Left ventricle myocardium inferior (tissue), 1 donor: ENCODE data around the gene C1QTNF12. TPM values are rescaled to one million over a fixed set of nuclear protein-coding genes. Genes with fewer than 3 reads are reported as not detected.

Experiments
- DNase-seq: peaks from one replicate; pipeline ENCODE4 v3.0.0-alpha.2; 2020
- H3K27ac ChIP-seq: fragments of 200-600 bp; replicated peaks from 2 replicates; pipeline ENCODE4 v1.8.0; 2021
- H3K27me3 ChIP-seq: fragments of 200-600 bp; 2 replicates; pipeline ENCODE4 v1.8.0; 2021; ENCODE audit warnings: low read depth
- H3K36me3 ChIP-seq: fragments of 200-600 bp; 2 replicates; pipeline ENCODE4 v1.8.0; 2021
- H3K4me1 ChIP-seq: fragments of 200-600 bp; 2 replicates; pipeline ENCODE4 v1.8.0; 2021
- H3K4me3 ChIP-seq: fragments of 200-600 bp; 2 replicates; pipeline ENCODE4 v1.8.0; 2021; ENCODE audit warnings: mild to moderate bottlenecking, moderate library complexity
- H3K9me3 ChIP-seq: fragments of 200-600 bp; replicated peaks from 2 replicates; pipeline ENCODE4 v1.8.0; 2021
- CTCF ChIP-seq: fragments of 200-600 bp; IDR thresholded peaks from 2 replicates; pipeline ENCODE4 v1.8.0; 2021; ENCODE audit warnings: antibody characterized with exemption, mild to moderate bottlenecking, borderline replicate concordance
- intact Hi-C: fragments of 100-400 bp; cut with micrococcal nuclease; formaldehyde crosslinking; loops from one replicate; pipeline ENCODE4 v1.11.0; 2022
- total RNA-seq: library from RNA; stranded (reverse); fragmentation: NEBNext Ultra II Directional; extraction: Animal tissue kit (Norgen Biotek cat#: 25700); gene quantifications from one replicate; pipeline ENCODE4 v1.2.1, GENCODE V29; 2021
- donor health status: DM: no; HTN: yes; CAD: no; lungs with severe emphysema.

Gene C1QTNF12
- total RNA-seq, 1 donor from 2014 or later = 0.55 TPM

- peaks cover 34% of the 10 kb centered on the region for H3K27me3 ChIP-seq
- no peak for DNase-seq
- peaks cover 14% of the 10 kb centered on the region for H3K4me1 ChIP-seq
- H3K36me3 ChIP-seq = no peaks in the 10 kb centered on the region
- H3K4me3 ChIP-seq = no peak overlapping the region
- intact Hi-C loops = no loop called here
- TF ChIP-seq CTCF = no peak
- no peak overlapping the region for H3K27ac ChIP-seq
- no peaks in the 10 kb centered on the region for H3K9me3 ChIP-seq
Observed at GRCh38 chr1:1287288-1288110, 41.0 kb upstream of the C1QTNF12 start.

- H3K4me1 ChIP-seq = peaks cover 16% of the 10 kb centered on the region
- TF ChIP-seq CTCF = no peak
- no peaks in the 10 kb centered on the region for H3K36me3 ChIP-seq
- DNase-seq = no peak
- H3K27me3 ChIP-seq = peaks cover 34% of the 10 kb centered on the region
- no peaks in the 10 kb centered on the region for H3K9me3 ChIP-seq
- intact Hi-C loops = no loop called here
- H3K4me3 ChIP-seq = no peak overlapping the region
- H3K27ac ChIP-seq = no peak overlapping the region
Observed at GRCh38 chr1:1286313-1287261, 40.1 kb upstream of the C1QTNF12 start.

- no peak for DNase-seq
- TF ChIP-seq CTCF = no peak
Observed at GRCh38 chr1:1285611-1286311, 39.2 kb upstream of the C1QTNF12 start.

GRCh38 chr1:1285102-1285571, 38.6 kb upstream of the C1QTNF12 start:
- Histone ChIP-seq H3K4me3 (no peak overlapping the region), H3K9me3 (no peaks in the 10 kb centered on the region), H3K4me1 (peaks cover 11% of the 10 kb centered on the region), H3K27me3 (peaks cover 34% of the 10 kb centered on the region), H3K36me3 (no peaks in the 10 kb centered on the region), H3K27ac (no peak overlapping the region)
- TF ChIP-seq CTCF = no peak
- no peak for DNase-seq
- intact Hi-C loops = no loop called here

More at GRCh38 chr1:1285611-1286311, 39.2 kb upstream of the C1QTNF12 start:
- H3K27me3 ChIP-seq = peaks cover 34% of the 10 kb centered on the region
- H3K36me3 ChIP-seq = no peaks in the 10 kb centered on the region
- H3K27ac ChIP-seq = no peak overlapping the region
- H3K9me3 ChIP-seq = no peaks in the 10 kb centered on the region
- intact Hi-C loops = no loop called here
- H3K4me1 ChIP-seq = peaks cover 12% of the 10 kb centered on the region
- no peak overlapping the region for H3K4me3 ChIP-seq
